Activated CD8-positive, alpha-beta T cell treated with anti-CD3 and anti-CD28 coated beads, Interleukin-2, amount 10 ng/mL, durations not matched to agents 7 days and 5 days (primary cell): ENCODE data around the gene PDE4D. TPM values are rescaled to one million over a fixed set of nuclear protein-coding genes. Genes with fewer than 3 reads are reported as not detected.
"Not testable (repeated sequence)": the region's sequence is repeated elsewhere in the genome, so short reads cannot be mapped to it uniquely, and the experiment has no call there.

Experiments used
- ATAC-seq: fragments of 150-1000 bp; cut with Tn5 transposase; one replicate; pipeline ENCODE4 v1.10.0; 2021; ENCODE audit warnings: moderate library complexity
- CTCF ChIA-PET: fragments of 350-600 bp; sonication (Branson Sonifier 250); formaldehyde crosslinking; loops from one replicate; lab custom pipeline; 2021; ENCODE audit warnings: antibody characterized with exemption; lab: Charles Lee
- POLR2A ChIA-PET: fragments of 350-600 bp; sonication (Branson Sonifier 250); formaldehyde crosslinking; loops from one replicate; lab custom pipeline; 2021; ENCODE audit warnings: antibody characterized with exemption; lab: Charles Lee
- DNase-seq: peaks from one replicate; pipeline ENCODE4 v3.0.0-alpha.2; 2020
- H3K27ac Mint-ChIP-seq: one replicate; pipeline ENCODE4 v1.8.0; 2021; ENCODE audit warnings: mild to moderate bottlenecking, mixed read lengths
- H3K27me3 Mint-ChIP-seq: one replicate; pipeline ENCODE4 v1.8.0; 2021; ENCODE audit warnings: low read depth, mixed read lengths
- H3K36me3 Mint-ChIP-seq: one replicate; pipeline ENCODE4 v1.8.0; 2021; ENCODE audit warnings: low read depth, mixed read lengths
- H3K4me1 Mint-ChIP-seq: one replicate; pipeline ENCODE4 v1.8.0; 2021; ENCODE audit warnings: low read depth, mixed read lengths
- H3K4me3 Mint-ChIP-seq: one replicate; pipeline ENCODE4 v1.8.0; 2021; ENCODE audit warnings: mild to moderate bottlenecking, mixed read lengths
- H3K9me3 Mint-ChIP-seq: one replicate; pipeline ENCODE4 v1.8.0; 2022; ENCODE audit warnings: mixed read lengths; ENCODE audit not compliant: insufficient read depth
- total RNA-seq, 2 experiments: library from RNA; stranded (reverse); gene quantifications; one replicate each; pipeline ENCODE4 v1.2.3, GENCODE V29; 2021

Gene PDE4D
- total RNA-seq, 2 experiments from 2014 or later, result 65.4 to 70.7 TPM

DNA sequence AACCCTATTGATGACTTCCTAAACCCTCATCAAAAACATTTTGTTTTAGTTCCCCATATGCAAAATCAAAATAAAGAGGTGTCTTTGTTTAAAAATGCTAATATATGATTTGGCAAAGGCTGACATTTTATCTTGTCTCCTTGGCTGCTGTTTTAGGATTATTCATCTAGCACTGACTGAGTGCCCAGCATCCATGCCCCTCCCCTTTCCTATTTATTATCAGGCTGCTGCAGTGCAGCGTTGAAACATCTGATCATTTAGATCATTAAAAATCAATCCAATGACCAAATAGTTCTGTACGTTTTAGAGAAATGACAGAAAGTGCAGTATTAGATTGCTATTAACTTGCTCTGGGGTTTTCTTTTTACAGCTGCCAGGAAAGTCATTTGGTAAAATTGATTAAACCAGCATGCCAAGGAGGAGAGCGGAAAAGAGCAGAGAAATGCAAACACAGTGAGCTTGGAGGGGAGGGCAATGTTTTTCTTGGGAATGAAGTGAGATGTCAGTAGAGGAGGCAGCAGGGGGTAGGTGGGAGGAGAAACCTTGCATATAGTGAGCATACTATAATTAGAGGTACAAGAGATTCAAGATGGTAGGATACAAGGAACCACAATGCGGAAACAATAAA lies 286.3 kb downstream of the PDE4D start:
- peaks cover 14% of the 10 kb centered on the region for H3K27me3 Mint-ChIP-seq
- CTCF ChIA-PET, result no interaction called here
- peaks cover 18% of the 10 kb centered on the region for H3K4me1 Mint-ChIP-seq
- POLR2A ChIA-PET, result no interaction called here
- H3K4me3 Mint-ChIP-seq, result no peak overlapping the region
- H3K9me3 Mint-ChIP-seq, result no peaks in the 10 kb centered on the region
- ATAC-seq (no peak), DNase-seq (no peak)
- no peak overlapping the region for H3K27ac Mint-ChIP-seq
- no peaks in the 10 kb centered on the region for H3K36me3 Mint-ChIP-seq

DNA sequence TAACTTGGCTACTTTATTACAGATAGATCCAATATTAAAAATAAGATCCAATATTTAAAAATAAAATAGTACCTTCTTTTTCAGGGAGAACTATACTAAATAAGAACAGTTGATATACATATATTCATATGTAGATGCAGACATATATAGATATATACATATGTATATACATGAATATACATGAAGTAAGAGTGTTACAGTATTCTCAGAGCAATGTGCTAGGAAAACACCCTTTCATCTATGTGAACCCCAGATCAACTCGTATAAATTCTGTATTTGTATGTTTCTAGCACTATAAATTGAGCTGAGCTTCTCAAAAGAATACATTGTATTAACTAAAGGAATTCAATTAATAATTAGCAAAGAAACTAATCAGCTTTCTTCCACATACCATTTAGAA lies 287.6 kb downstream of the PDE4D start:
- ATAC-seq (no peak), DNase-seq (no peak)
- Mint-ChIP-seq H3K4me1 (peaks cover 18% of the 10 kb centered on the region), H3K27ac (no peak overlapping the region), H3K9me3 (no peaks in the 10 kb centered on the region), H3K27me3 (peaks cover 14% of the 10 kb centered on the region), H3K36me3 (no peaks in the 10 kb centered on the region), H3K4me3 (no peak overlapping the region)
- ChIA-PET POLR2A (no interaction called here), CTCF (no interaction called here)

DNA sequence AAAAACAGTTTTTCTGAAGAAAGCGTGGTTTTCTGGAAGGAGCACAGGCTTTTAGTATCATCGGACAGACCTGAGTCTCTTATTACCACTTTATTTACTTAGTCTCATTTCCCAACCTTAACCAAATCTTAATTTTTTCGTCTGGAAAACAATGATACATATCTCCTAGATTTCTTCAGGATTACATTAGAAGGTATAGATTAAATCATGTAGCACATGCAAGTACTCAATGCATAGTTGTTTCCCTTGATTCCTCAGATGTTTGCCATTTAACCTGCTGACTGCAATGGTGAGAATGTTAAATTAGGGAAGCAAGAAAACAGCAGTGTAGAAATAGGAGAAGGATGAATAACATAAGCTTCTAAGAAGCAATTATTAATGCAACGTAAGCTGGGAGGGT lies 289.4 kb downstream of the PDE4D start:
- Mint-ChIP-seq H3K27me3 (peaks cover 12% of the 10 kb centered on the region), H3K27ac (no peak overlapping the region), H3K9me3 (no peaks in the 10 kb centered on the region), H3K4me3 (no peak overlapping the region), H3K4me1 (peaks cover 8% of the 10 kb centered on the region), H3K36me3 (no peaks in the 10 kb centered on the region)
- ATAC-seq, result no peak
- ChIA-PET CTCF (no interaction called here), POLR2A (no interaction called here)
- DNase-seq, result no peak

DNA sequence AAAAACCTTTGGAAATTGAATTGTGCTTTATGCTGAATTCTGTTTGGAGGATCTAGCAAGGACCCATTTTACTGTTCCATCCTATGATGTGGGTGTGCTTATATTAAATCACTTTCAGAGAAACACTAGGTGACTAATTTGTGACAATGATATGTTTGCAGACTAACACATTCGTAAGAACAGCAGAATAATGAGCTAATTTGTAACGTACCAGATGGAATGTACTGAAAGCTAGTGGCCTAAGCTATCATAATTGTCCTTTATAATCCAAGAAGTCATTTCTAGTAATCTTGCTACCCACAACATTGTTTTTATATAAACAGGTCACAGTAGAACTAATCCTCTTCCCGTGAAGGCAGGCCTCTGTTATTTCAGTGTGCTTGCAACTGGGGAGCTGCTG lies 292.5 kb downstream of the PDE4D start:
- no peaks in the 10 kb centered on the region for H3K36me3 Mint-ChIP-seq
- H3K27me3 Mint-ChIP-seq, result peaks cover 11% of the 10 kb centered on the region
- DNase-seq (no peak), ATAC-seq (no peak)
- H3K4me3 Mint-ChIP-seq, result no peak overlapping the region
- H3K27ac Mint-ChIP-seq, result no peak overlapping the region
- POLR2A ChIA-PET, result no interaction called here
- peaks cover 3% of the 10 kb centered on the region for H3K4me1 Mint-ChIP-seq
- CTCF ChIA-PET, result no interaction called here
- H3K9me3 Mint-ChIP-seq, result no peaks in the 10 kb centered on the region

DNA sequence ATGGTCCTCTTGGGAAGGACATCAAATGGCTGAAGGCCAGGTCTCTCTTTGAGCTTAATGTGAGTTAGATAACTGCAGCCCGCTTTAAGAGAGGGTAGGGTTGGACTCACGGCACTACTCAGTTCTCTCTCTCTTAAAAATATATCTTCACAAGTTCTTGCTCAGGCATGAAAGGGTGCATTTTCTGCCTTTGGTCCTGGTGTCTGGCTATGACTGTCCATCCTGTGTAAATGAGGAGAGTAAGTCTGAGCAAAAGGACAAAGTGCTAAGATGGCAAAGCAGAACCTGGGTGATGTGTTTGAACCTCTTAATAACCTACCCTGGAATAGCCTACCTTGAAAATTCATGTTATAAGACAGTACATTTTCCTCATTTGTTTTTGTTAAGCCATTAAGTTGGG lies 293.4 kb downstream of the PDE4D start:
- Mint-ChIP-seq H3K27me3 (peaks cover 11% of the 10 kb centered on the region), H3K27ac (no peak overlapping the region), H3K9me3 (no peaks in the 10 kb centered on the region), H3K4me3 (no peak overlapping the region), H3K36me3 (no peaks in the 10 kb centered on the region), H3K4me1 (peaks cover 3% of the 10 kb centered on the region)
- ChIA-PET CTCF (no interaction called here), POLR2A (no interaction called here)
- ATAC-seq (no peak), DNase-seq (no peak)

DNA sequence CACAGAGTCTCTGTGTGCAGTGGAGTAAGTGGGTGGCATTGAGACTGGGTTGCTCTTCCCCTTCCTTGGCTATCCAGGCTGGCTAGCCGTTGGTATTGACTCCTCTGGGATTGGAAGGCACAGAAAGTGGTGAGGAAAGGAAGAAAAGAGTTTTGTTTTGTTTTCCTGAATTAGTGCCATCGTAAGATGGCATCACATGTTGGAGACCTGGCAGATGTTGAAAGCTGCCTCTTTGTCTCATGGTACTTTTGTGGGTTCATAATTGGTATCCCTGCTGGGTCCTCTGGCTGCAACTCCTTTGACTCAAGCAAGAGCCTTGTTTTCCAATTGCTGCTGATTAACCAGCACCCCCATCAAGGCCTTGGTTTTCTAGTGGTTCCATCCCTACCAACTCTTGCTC lies 293.8 kb downstream of the PDE4D start:
- ChIA-PET POLR2A (no interaction called here), CTCF (no interaction called here)
- H3K9me3 Mint-ChIP-seq, result no peaks in the 10 kb centered on the region
- DNase-seq, result no peak
- H3K27ac Mint-ChIP-seq, result no peak overlapping the region
- H3K36me3 Mint-ChIP-seq, result no peaks in the 10 kb centered on the region
- ATAC-seq, result no peak
- peaks cover 3% of the 10 kb centered on the region for H3K4me1 Mint-ChIP-seq
- H3K4me3 Mint-ChIP-seq, result no peak overlapping the region
- peaks cover 11% of the 10 kb centered on the region for H3K27me3 Mint-ChIP-seq

DNA sequence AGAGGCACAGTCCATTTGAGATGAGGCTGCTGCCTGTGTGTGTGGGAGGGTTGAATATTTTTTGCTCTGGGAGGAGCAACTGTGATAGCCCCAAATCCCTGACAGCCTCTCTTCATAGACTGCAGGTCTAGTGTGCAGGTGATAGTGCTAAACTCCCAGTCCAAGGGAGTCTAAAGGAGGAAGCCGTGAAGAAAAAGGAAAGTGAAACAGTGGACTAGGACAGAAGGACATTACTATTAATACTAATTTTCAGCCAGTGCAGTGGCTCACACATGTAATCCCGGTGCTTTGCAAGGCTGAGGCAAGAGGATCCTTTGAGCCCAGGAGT lies 295.0 kb downstream of the PDE4D start:
- Mint-ChIP-seq H3K4me3 (no peak overlapping the region), H3K4me1 (peaks cover 3% of the 10 kb centered on the region), H3K9me3 (no peaks in the 10 kb centered on the region), H3K27me3 (peaks cover 11% of the 10 kb centered on the region), H3K27ac (no peak overlapping the region), H3K36me3 (no peaks in the 10 kb centered on the region)
- DNase-seq (no peak), ATAC-seq (no peak)
- CTCF ChIA-PET, result no interaction called here
- POLR2A ChIA-PET, result no interaction called here

DNA sequence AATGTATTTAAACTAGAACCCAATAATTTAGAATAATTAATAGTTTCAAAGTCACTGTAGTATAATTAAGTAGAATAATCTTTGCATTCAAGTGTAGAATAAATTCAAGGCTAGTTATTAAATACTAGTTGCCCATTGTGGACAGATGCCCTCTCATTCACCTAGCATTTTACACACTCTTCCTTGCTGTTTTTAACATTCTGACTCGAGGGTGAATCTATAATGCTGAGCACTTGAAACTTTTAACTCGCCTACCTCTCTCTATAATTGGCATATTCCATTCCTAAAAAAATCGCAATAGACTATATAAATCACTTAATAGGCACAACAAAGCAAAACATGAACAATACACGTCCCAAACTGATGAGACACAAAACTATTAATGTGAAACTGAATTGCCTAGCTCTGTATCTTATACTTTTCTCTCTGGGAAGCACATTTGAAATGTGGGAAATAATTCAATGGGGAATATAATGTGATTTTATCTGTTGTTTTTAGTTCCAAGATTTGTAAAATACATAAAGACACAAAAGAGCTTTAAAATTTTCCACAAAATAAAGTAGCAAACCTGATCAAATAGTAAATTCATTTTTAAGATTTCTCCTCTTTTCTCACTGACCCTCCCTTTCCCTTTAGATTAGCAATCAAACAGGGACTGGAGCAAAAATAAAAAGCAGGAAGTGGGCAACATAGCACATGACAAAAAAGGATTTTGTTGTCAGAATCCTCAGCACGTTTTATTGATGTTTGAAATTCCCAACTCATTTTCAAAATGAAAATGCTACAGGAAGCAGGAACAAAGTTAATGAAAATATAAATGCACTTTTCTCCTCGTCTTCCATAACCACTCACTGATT lies 295.6 kb downstream of the PDE4D start:
- ATAC-seq, result no peak
- Mint-ChIP-seq H3K36me3 (no peaks in the 10 kb centered on the region), H3K9me3 (no peaks in the 10 kb centered on the region), H3K4me3 (no peak overlapping the region), H3K27me3 (peaks cover 9% of the 10 kb centered on the region), H3K4me1 (peaks cover 3% of the 10 kb centered on the region), H3K27ac (no peak overlapping the region)
- CTCF ChIA-PET, result no interaction called here
- no peak for DNase-seq
- POLR2A ChIA-PET, result no interaction called here

DNA sequence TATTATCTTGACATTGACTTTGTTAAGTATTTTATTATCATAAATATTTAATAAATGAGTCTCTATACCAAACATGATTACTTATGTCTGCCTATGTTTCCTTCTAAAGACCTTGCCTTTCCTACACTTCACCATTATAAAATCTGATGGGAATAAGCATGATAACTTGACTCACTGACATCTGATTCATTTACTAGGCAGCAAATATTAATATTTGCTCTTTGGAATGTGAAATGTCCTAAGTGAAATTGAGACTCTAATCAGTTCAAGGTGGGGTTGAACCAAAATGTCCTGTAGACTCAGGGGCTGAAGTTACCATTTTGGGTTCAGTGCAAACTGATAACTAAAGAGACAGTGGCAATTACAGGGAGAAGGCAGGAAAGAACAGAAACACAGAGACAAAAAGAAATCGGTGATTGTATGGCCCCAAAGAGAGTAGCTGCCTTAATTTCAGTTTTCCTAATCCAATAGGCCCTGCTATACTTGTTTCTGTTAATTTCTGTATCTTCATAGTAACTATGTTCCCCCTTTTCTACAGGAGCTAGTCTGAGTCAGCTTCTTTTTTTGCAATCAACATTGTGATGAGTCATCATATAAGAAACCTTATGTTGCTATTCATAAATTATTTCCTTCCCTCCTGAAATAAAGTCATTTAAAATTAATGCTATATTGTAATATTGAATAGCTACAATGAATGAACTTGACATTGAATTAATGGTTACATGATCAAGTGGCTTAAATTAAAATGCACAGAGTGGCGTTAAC lies 296.8 kb downstream of the PDE4D start:
- H3K4me3 Mint-ChIP-seq, result no peak overlapping the region
- no peak for DNase-seq
- POLR2A ChIA-PET, result no interaction called here
- no peak overlapping the region for H3K27ac Mint-ChIP-seq
- H3K4me1 Mint-ChIP-seq, result peaks cover 3% of the 10 kb centered on the region
- H3K36me3 Mint-ChIP-seq, result no peaks in the 10 kb centered on the region
- no peak for ATAC-seq
- CTCF ChIA-PET, result no interaction called here
- H3K27me3 Mint-ChIP-seq, result peaks cover 7% of the 10 kb centered on the region
- H3K9me3 Mint-ChIP-seq, result no peaks in the 10 kb centered on the region

DNA sequence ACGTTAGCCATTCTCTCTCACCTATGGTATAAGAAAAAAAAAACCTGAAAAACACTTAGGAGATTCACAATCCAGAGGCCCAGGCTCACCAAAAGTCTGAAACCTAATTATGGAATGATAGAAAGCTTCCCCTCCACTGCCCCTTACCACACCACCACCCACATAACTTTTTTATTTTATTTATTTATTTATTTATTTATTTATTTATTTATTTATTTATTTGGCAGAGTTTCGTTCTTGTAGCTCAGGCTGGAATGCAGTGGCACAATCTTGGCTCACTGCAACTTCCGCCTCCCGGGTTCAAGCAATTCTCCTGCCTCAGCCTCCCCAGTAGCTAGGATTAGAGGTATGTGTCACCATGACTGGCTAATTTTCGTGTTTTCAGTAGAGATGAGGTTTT lies 299.4 kb downstream of the PDE4D start:
- peaks cover 18% of the 10 kb centered on the region for H3K4me1 Mint-ChIP-seq
- H3K36me3 Mint-ChIP-seq, ATAC-seq, POLR2A ChIA-PET, DNase-seq, CTCF ChIA-PET, H3K4me3 Mint-ChIP-seq, H3K9me3 Mint-ChIP-seq, H3K27ac Mint-ChIP-seq, H3K27me3 Mint-ChIP-seq: not testable (repeated sequence)

DNA sequence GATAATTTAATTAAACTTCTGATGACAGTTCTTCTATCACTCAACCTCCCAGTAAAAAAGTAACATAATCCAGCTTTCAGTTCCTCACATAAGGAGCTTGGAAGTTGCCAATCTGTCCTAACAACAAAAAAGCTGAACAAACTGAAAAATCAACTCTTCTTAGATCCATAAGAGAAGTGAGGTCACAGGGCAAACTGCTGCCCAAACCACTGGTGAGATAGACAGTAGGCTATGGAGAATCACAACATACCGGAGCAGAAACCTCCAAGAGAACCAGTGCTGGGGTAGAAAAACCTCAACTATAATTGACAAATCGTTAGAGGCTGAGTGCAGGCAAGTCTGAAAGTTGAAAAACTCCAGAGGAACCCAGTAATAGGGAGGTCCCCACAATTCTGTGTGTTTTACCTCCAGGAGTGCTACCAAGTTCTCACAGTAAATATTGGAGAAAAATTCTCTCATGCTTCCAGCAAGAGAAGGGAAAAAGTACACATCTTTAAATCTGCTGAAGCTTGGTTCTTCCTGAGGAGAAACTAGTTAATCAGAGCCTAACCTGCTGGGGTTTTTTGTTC lies 300.0 kb downstream of the PDE4D start:
- H3K27me3 Mint-ChIP-seq, result peaks cover 7% of the 10 kb centered on the region
- DNase-seq (no peak), ATAC-seq (no peak)
- no peak overlapping the region for H3K27ac Mint-ChIP-seq
- H3K4me3 Mint-ChIP-seq, result no peak overlapping the region
- ChIA-PET POLR2A (no interaction called here), CTCF (no interaction called here)
- no peaks in the 10 kb centered on the region for H3K36me3 Mint-ChIP-seq
- H3K4me1 Mint-ChIP-seq, result peaks cover 18% of the 10 kb centered on the region
- no peaks in the 10 kb centered on the region for H3K9me3 Mint-ChIP-seq

DNA sequence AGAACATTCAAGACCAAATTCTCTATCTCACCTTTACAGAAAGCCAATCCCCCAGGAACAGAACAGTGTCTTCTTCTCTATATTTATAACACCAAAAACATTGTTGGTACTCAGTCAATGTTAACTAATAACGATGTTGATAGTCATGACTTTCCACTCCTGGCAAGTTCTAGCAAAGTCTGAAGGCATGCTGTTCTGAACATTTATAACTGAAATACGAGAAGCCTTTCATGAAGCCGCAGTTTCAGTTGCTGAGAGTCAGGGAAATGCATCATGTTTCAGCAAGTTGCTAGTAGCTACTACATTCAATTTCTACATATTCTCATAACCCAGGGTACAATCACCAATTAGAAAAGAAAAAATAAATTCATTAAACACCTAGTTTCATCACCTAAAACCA lies 301.4 kb downstream of the PDE4D start:
- Mint-ChIP-seq H3K4me3 (no peak overlapping the region), H3K9me3 (no peaks in the 10 kb centered on the region), H3K27me3 (peaks cover 12% of the 10 kb centered on the region), H3K27ac (no peak overlapping the region), H3K4me1 (peaks cover 14% of the 10 kb centered on the region), H3K36me3 (no peaks in the 10 kb centered on the region)
- DNase-seq, result no peak
- POLR2A ChIA-PET, result no interaction called here
- no peak for ATAC-seq
- CTCF ChIA-PET, result interaction anchor here (1.2 to 2.2 kb wide), 2 partner anchors 68 to 82 kb away, joined by 4 to 6 read pairs; no protein-coding TSS in a partner anchor
